Fibroblast of pulmonary artery (primary cell): Measurements from ENCODE around the gene LMX1B.

Experiments used
- DNase-seq: peaks from one replicate; pipeline ENCODE4 v3.0.0-alpha.2; 2010; ENCODE audit warnings: low read depth
- H3K4me3 ChIP-seq: replicated peaks from 2 replicates; pipeline ENCODE4 v1.5.1; 2011; ENCODE audit warnings: low read depth, mild to moderate bottlenecking, control low read depth, low read length, moderate library complexity
- CTCF ChIP-seq: IDR thresholded peaks from 2 replicates; pipeline ENCODE4 v1.5.1; 2011; ENCODE audit warnings: mild to moderate bottlenecking, control low read depth, low read length, inconsistent platforms; ENCODE audit errors: missing control alignments

LMX1B gene

GRCh38 chr9:126678989-126679388 lies 65.3 kb downstream of the LMX1B start:
- no peak for TF ChIP-seq CTCF
- no peak for DNase-seq
- H3K4me3 ChIP-seq: no peak overlapping the region

GRCh38 chr9:126681336-126681735 lies 67.6 kb downstream of the LMX1B start:
- H3K4me3 ChIP-seq: no peak overlapping the region
- no peak for DNase-seq
- no peak for TF ChIP-seq CTCF

- DNase-seq: no peak
- no peak for TF ChIP-seq CTCF
- H3K4me3 ChIP-seq: no peak overlapping the region
These were observed 68.5 kb downstream of the LMX1B start for GRCh38 chr9:126682113-126682810.

- DNase-seq: no peak
- TF ChIP-seq CTCF: no peak
- H3K4me3 ChIP-seq: no peak overlapping the region
These were observed 69.4 kb downstream of the LMX1B start for GRCh38 chr9:126682928-126683697.

- DNase-seq: no peak
- TF ChIP-seq CTCF: no peak
- H3K4me3 ChIP-seq: no peak overlapping the region
These were observed 69.9 kb downstream of the LMX1B start for GRCh38 chr9:126683698-126684044.

GRCh38 chr9:126684345-126684744 lies 70.6 kb downstream of the LMX1B start:
- H3K4me3 ChIP-seq: no peak overlapping the region
- no peak for TF ChIP-seq CTCF
- no peak for DNase-seq
